Activated CD8-positive, alpha-beta memory T cell treated with anti-CD3 and anti-CD28 coated beads, Interleukin-2, amount 10 ng/mL, durations not matched to agents 7 days and 5 days (primary cell): ENCODE measurements around the gene U2AF1L4. TPM values are rescaled to one million over a fixed set of nuclear protein-coding genes. Genes with fewer than 3 reads are reported as not detected.
"Not testable (repeated sequence)": the region's sequence is repeated elsewhere in the genome, so short reads cannot be mapped to it uniquely, and the experiment has no call there.

Experiments used
- ATAC-seq: fragments of 150-1000 bp; cut with Tn5 transposase; one replicate; pipeline ENCODE4 v1.10.0; 2021; ENCODE audit warnings: moderate library complexity
- CTCF ChIA-PET: fragments of 350-600 bp; sonication (Branson Sonifier 250); formaldehyde crosslinking; loops from one replicate; lab custom pipeline; 2021; ENCODE audit warnings: antibody characterized with exemption; lab: Charles Lee
- DNase-seq: peaks from one replicate; pipeline ENCODE4 v3.0.0-alpha.2; 2020
- H3K27ac Mint-ChIP-seq: one replicate; pipeline ENCODE4 v1.8.0; 2021; ENCODE audit warnings: mild to moderate bottlenecking, mixed read lengths
- H3K27me3 Mint-ChIP-seq: one replicate; pipeline ENCODE4 v1.8.0; 2021; ENCODE audit warnings: mixed read lengths
- H3K36me3 Mint-ChIP-seq: one replicate; pipeline ENCODE4 v1.8.0; 2021; ENCODE audit warnings: mild to moderate bottlenecking, mixed read lengths
- H3K4me1 Mint-ChIP-seq: one replicate; pipeline ENCODE4 v1.8.0; 2021; ENCODE audit warnings: mixed read lengths
- H3K4me3 Mint-ChIP-seq: one replicate; pipeline ENCODE4 v1.8.0; 2021; ENCODE audit warnings: mild to moderate bottlenecking, moderate library complexity, mixed read lengths
- H3K9me3 Mint-ChIP-seq: one replicate; pipeline ENCODE4 v1.8.0; 2022; ENCODE audit warnings: low read depth, mixed read lengths
- total RNA-seq, 2 experiments: library from RNA; stranded (reverse); gene quantifications; one replicate each; pipeline ENCODE4 v1.2.3, GENCODE V29; 2021

U2AF1L4 gene
- total RNA-seq, 2 experiments from 2014 or later: 25.1 to 35.6 TPM

- peak within 1 kb of the TSS; percentile 75 for H3K27ac Mint-ChIP-seq
- H3K36me3 Mint-ChIP-seq: peaks cover 4% of the 10 kb centered on the region
- no peaks in the 10 kb centered on the region for H3K27me3 Mint-ChIP-seq
- DNase-seq (peak; percentile 100), ATAC-seq (peak; percentile 97)
- H3K4me1 Mint-ChIP-seq: peaks cover 21% of the 10 kb centered on the region
- H3K9me3 Mint-ChIP-seq: no peaks in the 10 kb centered on the region
- peak within 1 kb of the TSS; percentile 83 for H3K4me3 Mint-ChIP-seq
- CTCF ChIA-PET: interaction anchor here (1.3 kb wide), 1 partner anchor 81 kb away, joined by 3 read pairs; no protein-coding TSS in a partner anchor
Measured at GRCh38 chr19:35775298-35776101, 30.3 kb upstream of the U2AF1L4 start, which contains the start of gene ARHGAP33. Gene ARHGAP33, plus strand, starts transcription at chr19:35775564. Its CDS starts 95 bp downstream, at chr19:35775659.

- CTCF ChIA-PET: no interaction called here
- Mint-ChIP-seq H3K27ac (peak overlapping the region; percentile 56), H3K27me3 (no peaks in the 10 kb centered on the region), H3K4me3 (peak overlapping the region; percentile 83), H3K4me1 (peaks cover 21% of the 10 kb centered on the region), H3K36me3 (peaks cover 5% of the 10 kb centered on the region), H3K9me3 (no peaks in the 10 kb centered on the region)
- ATAC-seq (no peak), DNase-seq (no peak)
Measured at GRCh38 chr19:35775046-35775297, 29.8 kb upstream of the U2AF1L4 start.

- Mint-ChIP-seq H3K4me1 (peaks cover 21% of the 10 kb centered on the region), H3K4me3 (peak overlapping the region; percentile 83), H3K27ac (no peak overlapping the region), H3K36me3 (peaks cover 5% of the 10 kb centered on the region), H3K27me3 (no peaks in the 10 kb centered on the region), H3K9me3 (no peaks in the 10 kb centered on the region)
- DNase-seq: peak; percentile 40
- no peak for ATAC-seq
- CTCF ChIA-PET: no interaction called here
Measured at GRCh38 chr19:35774274-35775045, 29.2 kb upstream of the U2AF1L4 start.

GRCh38 chr19:35773020-35773806, 28.0 kb upstream of the U2AF1L4 start:
- H3K4me1 Mint-ChIP-seq: peaks cover 21% of the 10 kb centered on the region
- H3K36me3 Mint-ChIP-seq: peaks cover 9% of the 10 kb centered on the region
- no peak overlapping the region for H3K4me3 Mint-ChIP-seq
- DNase-seq (no peak), ATAC-seq (no peak)
- CTCF ChIA-PET: interaction anchor here (0.9 to 1.5 kb wide), 3 partner anchors 47 to 241 kb away, joined by 3 read pairs; partner anchors contain the start of gene ALKBH6
- no peak overlapping the region for H3K27ac Mint-ChIP-seq
- H3K9me3 Mint-ChIP-seq: no peaks in the 10 kb centered on the region
- no peaks in the 10 kb centered on the region for H3K27me3 Mint-ChIP-seq

- CTCF ChIA-PET: interaction anchor here (1.4 to 1.5 kb wide), 2 partner anchors 48 to 242 kb away, joined by 3 read pairs; partner anchors contain the start of gene ALKBH6
- not testable (repeated sequence) for H3K9me3 Mint-ChIP-seq, H3K36me3 Mint-ChIP-seq, DNase-seq, ATAC-seq, H3K4me3 Mint-ChIP-seq, H3K27ac Mint-ChIP-seq, H3K27me3 Mint-ChIP-seq
- H3K4me1 Mint-ChIP-seq: peaks cover 21% of the 10 kb centered on the region
Measured at GRCh38 chr19:35772362-35772761, 27.1 kb upstream of the U2AF1L4 start.

GRCh38 chr19:35768082-35768421, 22.8 kb upstream of the U2AF1L4 start:
- Mint-ChIP-seq H3K4me1 (no peaks in the 10 kb centered on the region), H3K27me3 (no peaks in the 10 kb centered on the region), H3K27ac (no peak overlapping the region), H3K4me3 (no peak overlapping the region), H3K9me3 (no peaks in the 10 kb centered on the region), H3K36me3 (peaks cover 14% of the 10 kb centered on the region)
- no peak for ATAC-seq
- peak; percentile 37 for DNase-seq
- CTCF ChIA-PET: no interaction called here

- CTCF ChIA-PET: no interaction called here
- Mint-ChIP-seq H3K4me3 (no peak overlapping the region), H3K27ac (no peak overlapping the region), H3K4me1 (no peaks in the 10 kb centered on the region), H3K9me3 (no peaks in the 10 kb centered on the region), H3K27me3 (no peaks in the 10 kb centered on the region), H3K36me3 (peaks cover 14% of the 10 kb centered on the region)
- DNase-seq (peak; percentile 37), ATAC-seq (no peak)
Measured at GRCh38 chr19:35767288-35768081, 22.3 kb upstream of the U2AF1L4 start.

GRCh38 chr19:35766571-35767104, 21.4 kb upstream of the U2AF1L4 start:
- Mint-ChIP-seq H3K27me3 (no peaks in the 10 kb centered on the region), H3K27ac (no peak overlapping the region), H3K36me3 (peaks cover 19% of the 10 kb centered on the region), H3K4me3 (no peak overlapping the region), H3K9me3 (no peaks in the 10 kb centered on the region), H3K4me1 (no peaks in the 10 kb centered on the region)
- no peak for ATAC-seq
- CTCF ChIA-PET: no interaction called here
- DNase-seq: no peak

- ATAC-seq (no peak), DNase-seq (no peak)
- Mint-ChIP-seq H3K36me3 (peaks cover 28% of the 10 kb centered on the region), H3K27me3 (no peaks in the 10 kb centered on the region), H3K4me3 (no peak overlapping the region), H3K4me1 (peaks cover 3% of the 10 kb centered on the region), H3K9me3 (no peaks in the 10 kb centered on the region), H3K27ac (peak overlapping the region; percentile 40)
- CTCF ChIA-PET: no interaction called here
Measured at GRCh38 chr19:35764432-35765315, 19.5 kb upstream of the U2AF1L4 start.

GRCh38 chr19:35760711-35761349, 15.6 kb upstream of the U2AF1L4 start:
- DNase-seq (no peak), ATAC-seq (no peak)
- no peak overlapping the region for H3K4me3 Mint-ChIP-seq
- no peak overlapping the region for H3K27ac Mint-ChIP-seq
- peaks cover 34% of the 10 kb centered on the region for H3K36me3 Mint-ChIP-seq
- H3K27me3 Mint-ChIP-seq: no peaks in the 10 kb centered on the region
- no peaks in the 10 kb centered on the region for H3K9me3 Mint-ChIP-seq
- H3K4me1 Mint-ChIP-seq: peaks cover 28% of the 10 kb centered on the region
- CTCF ChIA-PET: interaction anchor here (0.7 to 1.4 kb wide), 4 partner anchors 16 to 68 kb away, joined by 3 to 5 read pairs (median 4); partner anchors contain the start of genes PSENEN and U2AF1L4

GRCh38 chr19:35759697-35760096, 14.5 kb upstream of the U2AF1L4 start:
- no peak for DNase-seq
- Mint-ChIP-seq H3K36me3 (peaks cover 31% of the 10 kb centered on the region), H3K9me3 (no peaks in the 10 kb centered on the region), H3K4me3 (peak overlapping the region; percentile 89), H3K4me1 (peaks cover 29% of the 10 kb centered on the region), H3K27me3 (no peaks in the 10 kb centered on the region), H3K27ac (peak overlapping the region; percentile 36)
- no peak for ATAC-seq
- CTCF ChIA-PET: interaction anchor here (1.3 to 1.4 kb wide), 2 partner anchors 19 to 60 kb away, joined by 3 to 4 read pairs; no protein-coding TSS in a partner anchor
